ENCODE data around the gene TRABD2A.

TRABD2A gene

DNA sequence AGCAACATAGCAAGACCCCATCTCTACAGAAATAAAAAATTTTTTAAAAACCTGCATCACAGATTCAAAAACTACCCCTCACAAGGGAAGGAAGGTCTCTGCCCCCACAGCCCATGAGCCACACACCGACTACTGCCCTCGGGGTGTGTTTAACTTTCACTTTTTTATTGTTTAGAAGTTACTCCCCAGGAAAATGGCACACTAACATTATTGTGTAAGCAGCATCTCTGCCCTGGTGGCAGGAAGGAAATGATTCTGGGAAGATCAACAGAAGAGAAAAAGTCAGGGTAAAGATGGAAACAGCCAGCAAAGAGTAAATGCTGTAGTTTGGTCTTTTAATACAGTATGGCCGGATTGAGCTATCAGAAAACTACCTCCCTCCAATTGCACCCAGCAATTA is 21.9 kb downstream of the TRABD2A start:
- no peak for DNase-seq (ENCODE audit: extremely low spot score, insufficient read length, low read depth)
- no peak for FAIRE-seq

DNA sequence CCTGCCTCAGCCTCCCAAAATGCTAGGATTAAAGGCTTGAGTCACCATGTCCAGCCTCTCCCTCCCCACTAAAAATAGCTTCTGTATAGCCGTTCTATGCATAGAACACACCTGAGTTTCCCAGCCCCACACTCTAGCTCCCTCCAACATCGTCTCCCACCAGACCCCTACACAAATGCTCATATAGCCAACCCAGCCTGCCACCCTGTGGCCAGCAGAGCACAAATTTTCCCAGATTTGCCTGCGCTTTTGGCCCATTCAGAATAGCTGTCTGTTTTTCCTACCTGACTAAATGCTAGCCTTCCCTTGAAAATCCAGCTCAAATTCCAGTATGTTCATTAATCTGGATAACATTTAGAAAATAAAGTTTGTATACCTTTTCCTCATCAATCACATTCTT is 22.8 kb downstream of the TRABD2A start:
- FAIRE-seq (no peak), DNase-seq (ENCODE audit: extremely low spot score, insufficient read length, low read depth) (no peak)

DNA sequence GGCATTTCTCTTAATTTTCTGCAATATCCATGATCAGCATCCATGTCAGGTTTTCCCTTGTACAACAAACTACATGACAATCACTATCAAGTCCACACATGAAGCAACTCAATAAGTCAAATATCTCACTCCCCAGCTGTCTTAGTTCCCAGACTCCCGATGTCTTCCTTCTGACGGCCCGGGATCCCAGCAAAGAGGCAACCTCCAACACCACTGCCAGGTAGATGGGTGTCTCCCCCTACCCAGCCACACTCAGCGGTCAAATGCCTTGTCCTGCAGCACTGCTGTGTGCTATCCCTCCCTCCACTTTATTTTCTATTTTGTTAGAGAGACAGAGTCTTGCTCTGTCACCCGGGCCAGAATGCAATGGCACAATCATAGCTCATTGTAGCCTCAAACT is 23.3 kb downstream of the TRABD2A start:
- DNase-seq (ENCODE audit: extremely low spot score, insufficient read length, low read depth) = no peak
- no peak for FAIRE-seq

DNA sequence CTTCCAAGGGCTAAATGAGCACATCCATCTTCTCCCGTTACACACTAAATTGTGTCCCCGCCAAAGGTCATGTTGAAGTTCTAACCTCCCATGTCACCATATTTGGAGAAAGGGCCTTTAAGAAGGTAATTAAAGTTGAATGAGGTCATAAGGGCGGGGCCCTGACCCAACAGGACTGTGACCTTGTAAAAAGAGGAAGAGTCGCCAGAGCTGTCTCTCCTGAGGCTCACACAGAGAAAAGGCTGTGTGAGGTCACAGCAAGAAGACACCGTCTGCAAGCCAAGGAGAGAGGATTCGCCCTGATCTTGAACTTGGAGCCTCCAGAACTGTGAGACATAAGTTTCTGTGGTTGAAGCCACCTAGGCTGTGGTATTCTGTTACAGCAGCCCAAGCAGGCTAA is 24.1 kb downstream of the TRABD2A start:
- FAIRE-seq = no peak

DNA sequence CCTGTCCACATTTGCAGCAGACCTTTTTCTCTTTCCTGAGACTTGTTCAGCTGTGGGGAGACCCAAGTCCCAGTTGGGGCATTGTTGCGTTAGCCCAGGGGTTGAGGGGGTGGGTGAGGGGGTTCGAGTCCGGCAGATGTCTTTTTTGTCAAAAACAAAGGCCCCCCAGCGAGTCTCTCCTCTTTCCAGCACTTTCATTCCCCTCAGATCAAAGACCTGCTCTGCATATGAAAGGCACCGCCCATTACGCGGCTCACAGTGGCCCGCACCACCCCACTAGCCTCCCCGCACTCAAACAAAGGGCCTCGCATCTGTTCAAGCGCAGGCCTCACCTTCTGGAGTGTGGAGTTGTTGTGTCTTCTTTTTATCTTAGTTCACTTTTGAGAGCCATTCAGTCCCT is 25.2 kb downstream of the TRABD2A start:
- DNase-seq (ENCODE audit: extremely low spot score, insufficient read length, low read depth) = no peak
- FAIRE-seq = no peak

More for the DNA sequence above, 24.1 kb downstream of the TRABD2A start:
- DNase-seq (ENCODE audit: extremely low spot score, insufficient read length, low read depth) = no peak

DNA sequence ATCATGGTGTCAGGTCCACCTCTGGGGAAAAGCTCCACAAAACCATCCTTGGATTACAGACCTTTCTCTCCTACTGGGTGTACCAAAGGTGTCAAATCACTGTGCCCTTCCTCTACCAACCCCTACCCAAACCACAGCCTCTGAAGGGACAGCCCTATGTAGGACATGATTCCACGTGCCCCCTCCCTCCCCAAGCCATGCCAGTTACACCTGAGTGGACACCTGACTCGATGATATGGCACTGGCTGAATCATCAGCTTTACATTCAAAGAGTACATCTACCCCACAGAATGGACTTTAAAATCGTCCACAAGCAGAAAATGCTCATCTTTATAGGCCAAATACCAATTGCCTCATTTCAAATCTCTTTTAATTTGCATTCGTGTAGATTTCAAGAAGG is 26.0 kb downstream of the TRABD2A start:
- no peak for DNase-seq (ENCODE audit: extremely low spot score, insufficient read length, low read depth)
- FAIRE-seq = no peak

DNA sequence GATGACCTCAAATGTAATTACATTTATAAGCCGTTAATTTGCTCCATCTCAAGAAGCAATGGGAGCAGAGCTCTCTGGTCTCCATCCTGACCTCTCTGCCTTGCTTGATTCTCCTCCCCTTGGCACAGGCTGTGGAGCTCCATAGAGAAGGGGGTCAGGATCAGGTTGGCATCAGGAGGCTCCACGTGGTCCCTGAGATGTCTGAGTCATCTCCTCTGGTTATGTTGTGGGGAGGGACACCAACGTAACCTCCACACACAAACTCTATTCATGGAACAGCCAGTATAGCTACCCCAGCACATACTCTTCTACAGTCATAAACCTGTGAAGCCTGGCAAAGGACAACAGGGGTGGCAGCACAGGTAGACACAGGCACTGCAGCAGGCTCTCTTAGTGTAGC is 29.0 kb downstream of the TRABD2A start:
- no peak for FAIRE-seq
- no peak for DNase-seq (ENCODE audit: extremely low spot score, insufficient read length, low read depth)

DNA sequence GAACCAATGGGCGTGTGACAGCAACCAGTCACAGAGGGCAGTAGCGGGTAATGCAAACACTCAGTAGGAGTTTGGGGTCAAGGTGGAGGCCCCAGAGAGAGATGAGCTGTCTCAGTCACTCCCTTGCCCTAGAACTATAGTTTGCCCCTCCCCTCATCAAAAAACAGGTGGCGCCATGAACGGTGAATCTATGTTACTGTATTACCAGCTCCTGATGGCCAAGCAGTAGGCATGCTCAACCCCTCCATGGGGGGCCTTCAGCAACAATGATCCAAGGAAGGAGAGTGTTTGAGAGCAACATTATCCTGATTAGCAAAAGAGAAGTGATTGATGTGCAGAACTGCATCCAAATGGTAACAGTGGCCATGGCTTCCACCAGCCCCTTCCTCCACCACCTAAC is 30.4 kb downstream of the TRABD2A start:
- FAIRE-seq (no peak), DNase-seq (ENCODE audit: extremely low spot score, insufficient read length, low read depth) (no peak)

DNA sequence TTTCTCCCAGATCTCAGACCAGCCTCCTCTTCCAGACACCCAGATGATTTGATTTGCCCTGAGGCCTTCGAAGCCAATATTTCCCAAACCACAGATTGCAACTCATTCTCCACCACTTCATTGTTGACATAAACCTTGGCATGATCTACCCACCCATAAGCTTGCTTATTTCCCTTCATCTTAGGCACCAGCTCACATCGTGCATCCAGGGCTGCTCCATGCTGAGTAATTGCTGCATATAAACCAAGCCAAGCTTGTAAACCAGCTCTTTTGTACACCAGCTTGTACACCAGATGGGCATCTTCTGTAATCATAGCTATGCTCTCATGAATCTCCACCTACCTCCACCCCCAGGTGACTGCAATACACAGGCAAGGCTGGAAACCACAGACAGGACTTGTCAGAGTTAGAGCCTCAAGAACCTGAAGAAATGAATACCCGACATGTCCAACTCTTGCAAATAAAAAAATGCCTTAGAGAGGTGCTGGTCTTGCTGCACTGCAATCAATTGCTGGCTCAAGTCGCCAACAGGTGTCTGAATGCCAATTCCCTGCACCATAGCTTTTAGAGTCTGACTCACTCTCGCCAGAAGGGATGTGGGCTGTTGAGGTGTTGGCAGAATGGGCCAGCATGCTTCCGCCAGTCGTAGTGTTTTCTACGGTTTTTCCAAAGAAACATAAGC is 31.5 kb downstream of the TRABD2A start:
- FAIRE-seq (no peak), DNase-seq (ENCODE audit: extremely low spot score, insufficient read length, low read depth) (no peak)

DNA sequence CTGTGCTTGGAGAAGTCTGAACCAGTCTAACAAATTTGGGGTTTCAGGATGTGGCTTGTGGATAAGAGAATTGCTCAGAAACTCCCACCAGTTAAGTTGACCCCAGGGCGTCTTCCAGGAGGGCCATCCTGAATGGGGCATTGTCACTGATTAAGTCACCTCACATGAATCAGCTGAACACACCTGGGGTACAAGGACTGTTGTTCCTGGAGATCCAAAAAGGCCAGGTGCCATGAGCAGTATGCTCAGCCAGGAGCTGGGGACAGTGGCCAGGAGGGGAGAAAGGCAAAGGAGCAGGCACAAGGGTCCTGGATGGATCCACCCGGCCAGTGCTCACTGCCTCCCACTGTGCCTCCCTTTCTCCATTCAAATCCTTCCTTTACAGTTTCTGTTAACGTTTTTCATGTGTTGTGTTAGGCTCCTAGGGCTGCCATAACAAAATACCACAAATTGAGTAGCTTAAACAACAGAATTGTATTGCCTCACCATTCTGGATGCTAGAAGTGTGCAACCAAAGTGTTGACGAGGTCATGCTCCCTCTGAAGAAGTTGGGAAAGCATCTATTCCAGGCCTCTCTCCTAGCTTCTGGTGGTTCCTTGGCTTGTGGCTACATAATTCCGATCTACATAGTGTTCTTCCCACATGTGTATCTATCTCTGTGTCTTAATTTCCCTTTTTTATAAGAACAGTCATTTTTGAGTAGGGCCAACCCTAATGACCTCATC is 33.4 kb downstream of the TRABD2A start:
- FAIRE-seq (no peak), DNase-seq (ENCODE audit: extremely low spot score, insufficient read length, low read depth) (no peak)

DNA sequence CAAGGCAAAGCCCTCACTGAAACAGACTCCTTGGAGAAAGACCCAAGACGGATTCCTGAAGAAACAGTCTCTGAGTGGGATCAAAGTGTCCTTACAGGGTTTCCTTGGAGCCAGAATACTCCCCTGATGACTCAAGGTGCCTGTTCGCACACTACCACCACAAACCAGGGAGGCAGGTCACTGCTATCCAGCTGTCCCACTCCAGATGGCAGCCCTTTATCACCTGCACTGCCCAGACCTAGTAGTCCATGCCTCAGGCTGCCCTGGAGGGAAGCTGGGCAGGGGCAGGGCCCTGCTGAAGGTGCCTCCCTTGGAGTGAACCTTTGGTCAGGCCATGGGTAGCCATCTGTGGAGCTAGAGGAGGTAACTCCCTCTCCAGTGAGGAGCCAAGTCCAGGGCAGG is 34.1 kb downstream of the TRABD2A start:
- DNase-seq (ENCODE audit: extremely low spot score, insufficient read length, low read depth) (no peak), FAIRE-seq (no peak)

DNA sequence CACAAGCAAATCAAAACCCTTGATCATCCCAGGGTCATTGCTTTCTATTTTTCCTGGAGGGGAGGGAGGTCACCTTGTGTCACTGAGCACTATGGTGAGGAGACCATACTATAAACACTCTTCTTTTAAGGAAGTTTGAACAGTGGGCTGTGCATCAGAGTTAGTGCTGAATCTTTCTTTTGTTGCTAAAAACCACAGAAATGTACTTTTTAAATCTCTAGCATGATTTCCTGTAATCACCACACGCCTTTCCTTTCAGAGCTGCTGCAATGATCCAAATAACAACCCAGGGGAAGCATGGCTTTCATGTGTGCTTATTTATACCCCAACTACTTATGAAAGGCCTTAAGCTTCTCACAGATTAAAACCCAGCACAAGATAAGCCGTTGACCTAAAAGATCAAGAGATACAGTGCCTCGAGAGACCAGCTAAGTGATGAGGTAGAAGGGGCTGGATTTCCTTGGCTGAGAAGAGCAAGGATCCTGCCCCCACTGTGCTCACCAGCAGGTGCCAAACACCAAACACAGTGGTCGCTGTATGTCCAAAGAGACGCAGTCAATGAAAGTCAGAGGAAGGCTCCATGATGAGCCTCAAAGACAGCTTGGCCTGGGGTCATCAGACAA is 34.7 kb downstream of the TRABD2A start:
- FAIRE-seq = no peak
- no peak for DNase-seq (ENCODE audit: extremely low spot score, insufficient read length, low read depth)

DNA sequence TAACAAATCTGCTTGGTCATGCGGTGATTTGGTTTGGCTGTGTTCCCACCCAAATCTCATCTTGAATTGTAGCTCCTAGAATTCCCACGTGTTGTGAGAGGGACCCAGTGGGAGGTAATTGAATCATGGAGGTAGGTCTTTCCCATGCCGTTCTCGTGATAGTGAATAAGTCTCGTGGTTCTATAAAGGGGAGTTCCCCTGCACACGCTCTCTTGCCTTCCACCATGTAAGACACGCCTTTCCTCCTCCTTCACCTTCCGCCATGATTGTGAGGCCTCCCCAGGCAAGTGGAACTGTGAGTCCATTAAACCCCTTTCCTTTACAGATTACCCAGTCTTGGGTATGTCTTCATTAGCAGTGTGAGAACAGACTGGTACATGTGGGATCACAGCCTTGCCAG is 36.7 kb downstream of the TRABD2A start:
- no peak for FAIRE-seq
- DNase-seq (ENCODE audit: extremely low spot score, insufficient read length, low read depth) = no peak

DNA sequence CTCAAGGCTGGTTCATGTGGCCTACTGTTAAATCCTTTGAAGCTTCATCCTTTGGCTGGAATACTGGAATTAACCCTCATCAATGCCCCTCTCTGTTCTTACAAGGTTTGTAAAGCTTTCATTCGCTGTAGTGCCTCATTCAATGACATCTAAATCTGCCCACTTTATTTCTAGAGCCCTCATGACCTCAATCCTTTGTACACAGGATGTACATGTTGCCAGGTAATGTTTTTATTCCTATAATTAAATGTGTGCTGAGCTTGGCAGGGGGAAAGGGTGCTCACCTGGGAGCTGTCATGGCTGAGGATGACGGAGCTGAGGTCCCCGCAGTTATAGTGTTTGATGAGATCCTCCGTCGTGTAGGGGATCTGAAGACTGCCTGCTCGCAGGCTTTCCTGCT is 39.3 kb downstream of the TRABD2A start:
- FAIRE-seq (no peak), DNase-seq (ENCODE audit: extremely low spot score, insufficient read length, low read depth) (no peak)

DNA sequence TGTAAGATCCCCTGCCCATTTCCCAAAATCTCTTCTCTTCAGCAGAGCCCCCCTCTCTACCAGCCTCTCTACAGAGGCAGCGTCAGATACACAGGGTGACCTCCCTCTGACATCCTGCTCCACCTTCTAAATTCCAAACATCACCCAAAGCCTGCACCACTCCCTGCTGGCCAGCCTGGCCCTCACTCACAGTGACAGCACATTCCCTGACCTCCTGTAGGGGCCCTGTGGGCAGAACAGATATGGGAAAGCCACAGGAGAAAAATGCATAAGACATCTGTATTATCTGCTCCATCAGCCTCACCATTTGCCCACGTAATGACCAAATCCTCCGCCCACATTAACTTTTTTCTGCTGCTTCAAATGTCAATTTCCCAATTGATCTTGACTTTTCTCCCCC is 40.6 kb downstream of the TRABD2A start:
- FAIRE-seq = no peak
- no peak for DNase-seq (ENCODE audit: extremely low spot score, insufficient read length, low read depth)

DNA sequence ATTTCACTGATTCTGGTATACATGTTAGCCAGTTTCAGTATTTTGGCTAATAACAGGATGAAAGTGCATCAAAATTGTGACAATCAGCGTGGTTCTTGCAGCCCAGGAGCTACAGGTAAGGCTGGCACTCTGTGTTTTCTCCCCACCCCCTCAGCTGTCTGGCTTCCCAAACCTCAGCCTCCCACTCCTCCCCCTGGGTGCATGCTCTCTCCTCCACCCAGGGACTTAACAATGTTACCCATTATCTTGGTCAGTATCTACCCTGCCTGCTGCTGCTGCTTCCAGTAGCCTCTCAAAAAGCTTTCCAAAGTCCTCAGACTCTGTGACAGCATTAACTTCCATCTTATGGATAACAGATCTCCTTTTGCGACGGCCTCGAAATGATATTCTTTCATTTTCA is 41.0 kb downstream of the TRABD2A start:
- no peak for DNase-seq (ENCODE audit: extremely low spot score, insufficient read length, low read depth)
- no peak for FAIRE-seq

DNA sequence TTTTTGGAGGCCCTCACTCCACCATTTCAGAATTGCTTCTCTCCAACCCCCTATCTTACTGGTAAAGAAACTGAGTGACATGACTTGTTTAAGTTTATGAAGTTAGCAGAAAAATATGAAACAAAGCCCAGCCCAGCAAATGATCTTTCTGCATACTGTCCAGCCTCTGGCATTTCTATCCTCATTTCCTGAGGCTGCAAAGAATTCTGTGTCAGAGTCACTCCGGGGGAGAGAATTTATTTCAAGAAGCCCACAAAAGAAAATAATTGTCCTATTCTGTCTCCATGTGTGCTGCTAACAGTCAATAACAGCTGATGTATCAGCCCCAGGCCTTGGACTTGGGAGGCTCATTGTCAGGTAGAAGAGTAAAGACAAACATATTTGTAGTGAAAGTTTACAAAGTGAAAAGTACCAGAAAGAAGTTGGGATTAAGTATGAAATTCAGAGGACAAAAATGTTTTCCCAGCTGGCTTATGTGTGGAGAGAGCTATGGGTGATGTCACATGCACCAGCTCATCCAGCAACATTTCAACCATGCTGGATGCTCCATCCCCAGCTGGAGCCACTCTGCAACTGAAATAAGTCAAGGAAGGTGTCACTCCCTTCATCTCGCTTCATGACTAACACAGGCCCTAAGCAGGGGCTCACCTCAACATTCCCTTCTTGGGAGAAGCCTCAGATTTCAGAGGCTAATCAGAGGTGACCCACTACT is 42.3 kb downstream of the TRABD2A start:
- FAIRE-seq (no peak), DNase-seq (ENCODE audit: extremely low spot score, insufficient read length, low read depth) (no peak)

DNA sequence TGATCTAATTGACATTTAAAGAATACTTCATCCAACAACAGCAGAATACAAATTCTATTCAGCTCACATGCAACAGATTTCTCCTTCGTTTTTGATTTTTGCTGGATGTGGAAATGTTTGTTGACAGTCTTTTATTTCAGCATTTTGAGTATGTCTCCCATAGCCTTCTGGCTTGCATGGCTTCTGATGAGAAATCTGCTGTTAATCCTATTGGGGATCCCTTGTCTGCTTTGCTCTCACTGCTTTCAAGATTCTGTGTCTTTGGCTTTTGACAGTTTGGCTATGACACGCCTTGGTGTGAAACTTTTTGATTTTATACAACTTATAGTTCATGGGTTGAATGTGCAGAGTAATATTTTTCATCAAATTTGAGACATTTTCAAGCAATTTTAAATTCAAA is 44.7 kb downstream of the TRABD2A start:
- FAIRE-seq = no peak
- DNase-seq (ENCODE audit: extremely low spot score, insufficient read length, low read depth) = no peak

DNA sequence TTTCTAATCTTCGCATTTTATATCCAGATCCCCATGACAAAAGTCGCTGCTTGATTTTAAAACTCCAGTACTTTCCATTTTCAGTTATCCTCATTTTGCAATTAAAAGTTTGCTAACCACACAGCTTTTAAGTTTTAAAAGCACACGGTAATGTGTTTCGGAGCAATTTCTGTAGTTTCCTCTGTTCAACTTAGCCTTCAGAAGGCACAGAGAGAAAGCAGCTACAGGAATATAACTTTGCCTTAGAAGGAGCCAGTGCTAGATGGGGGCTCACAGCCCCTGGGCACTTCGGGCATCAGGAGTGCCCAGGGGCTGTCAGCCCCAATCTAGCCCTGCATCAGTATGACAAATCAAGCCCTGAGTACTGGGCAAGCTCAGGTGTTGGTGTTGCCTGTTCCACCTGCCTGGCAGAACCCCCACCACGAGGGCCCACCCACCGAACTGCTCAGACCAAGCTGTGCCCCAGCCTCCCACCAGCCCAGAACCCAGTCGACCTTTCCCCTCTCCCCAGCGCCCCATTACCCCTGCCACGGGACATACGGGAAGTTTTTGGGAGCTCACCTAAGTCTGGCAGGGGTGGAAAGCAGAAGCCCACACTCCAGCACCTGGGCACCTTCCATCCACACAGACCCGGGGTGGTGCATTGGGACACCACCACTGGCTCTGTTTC is 47.3 kb downstream of the TRABD2A start:
- FAIRE-seq = no peak
- no peak for DNase-seq (ENCODE audit: extremely low spot score, insufficient read length, low read depth)

DNA sequence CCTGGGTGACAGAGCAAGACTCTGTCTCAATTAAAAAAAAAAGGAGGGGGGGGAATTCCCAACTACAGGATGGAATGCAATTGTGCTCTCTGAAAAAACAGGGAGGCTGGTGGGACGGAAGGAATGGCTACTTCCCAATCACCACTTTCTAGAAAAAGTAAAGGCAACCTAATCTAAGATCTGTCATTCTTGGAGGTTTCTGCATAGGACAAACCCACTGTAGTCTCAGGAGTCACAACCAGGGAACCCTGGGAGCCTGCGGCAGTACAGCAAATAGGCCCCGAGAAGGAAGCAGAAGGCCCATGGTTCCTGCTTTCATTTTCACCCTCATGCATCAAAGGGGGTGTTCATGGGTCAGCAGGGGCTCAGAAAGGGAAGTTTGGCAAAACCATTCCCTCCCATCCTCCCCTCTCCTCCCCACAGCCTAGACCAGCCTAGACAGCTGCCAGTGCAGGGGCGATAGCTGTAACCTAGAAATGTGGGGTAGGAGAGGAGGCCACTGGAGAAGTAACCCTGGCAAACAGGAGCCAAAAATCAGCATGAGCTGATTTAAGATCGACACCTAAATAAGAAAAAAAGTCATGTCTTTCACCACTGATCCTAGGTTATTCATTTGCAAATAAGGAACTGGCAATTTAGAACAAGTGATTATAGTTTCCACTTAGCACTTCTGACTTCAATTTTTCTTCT is 48.0 kb downstream of the TRABD2A start:
- peak; percentile 77 for FAIRE-seq
- peak; percentile 9 for DNase-seq (ENCODE audit: extremely low spot score, insufficient read length, low read depth)

Measured in GM18507 (cell line).